GM18861 (cell line): ENCODE data around the gene RELA.
A peak's percentile ranks its signal among the peaks of the same experiment; 100 is the strongest.
"Not testable (repeated sequence)": the region's sequence is repeated elsewhere in the genome, so short reads cannot be mapped to it uniquely, and the experiment has no call there.

Experiments
- ATAC-seq: cut with Tn5 transposase; IDR thresholded peaks from one replicate; pipeline ENCODE4 v1.9.1; 2021; ENCODE audit not compliant: unreplicated experiment

The RELA gene

GRCh38 chr11:65662799-65663638 lies at the start of gene RELA:
RELA (minus strand) TSS chr11:65662916; CDS start chr11:65662832, 84 bp downstream.
- ATAC-seq = peak; percentile 84

DNA sequence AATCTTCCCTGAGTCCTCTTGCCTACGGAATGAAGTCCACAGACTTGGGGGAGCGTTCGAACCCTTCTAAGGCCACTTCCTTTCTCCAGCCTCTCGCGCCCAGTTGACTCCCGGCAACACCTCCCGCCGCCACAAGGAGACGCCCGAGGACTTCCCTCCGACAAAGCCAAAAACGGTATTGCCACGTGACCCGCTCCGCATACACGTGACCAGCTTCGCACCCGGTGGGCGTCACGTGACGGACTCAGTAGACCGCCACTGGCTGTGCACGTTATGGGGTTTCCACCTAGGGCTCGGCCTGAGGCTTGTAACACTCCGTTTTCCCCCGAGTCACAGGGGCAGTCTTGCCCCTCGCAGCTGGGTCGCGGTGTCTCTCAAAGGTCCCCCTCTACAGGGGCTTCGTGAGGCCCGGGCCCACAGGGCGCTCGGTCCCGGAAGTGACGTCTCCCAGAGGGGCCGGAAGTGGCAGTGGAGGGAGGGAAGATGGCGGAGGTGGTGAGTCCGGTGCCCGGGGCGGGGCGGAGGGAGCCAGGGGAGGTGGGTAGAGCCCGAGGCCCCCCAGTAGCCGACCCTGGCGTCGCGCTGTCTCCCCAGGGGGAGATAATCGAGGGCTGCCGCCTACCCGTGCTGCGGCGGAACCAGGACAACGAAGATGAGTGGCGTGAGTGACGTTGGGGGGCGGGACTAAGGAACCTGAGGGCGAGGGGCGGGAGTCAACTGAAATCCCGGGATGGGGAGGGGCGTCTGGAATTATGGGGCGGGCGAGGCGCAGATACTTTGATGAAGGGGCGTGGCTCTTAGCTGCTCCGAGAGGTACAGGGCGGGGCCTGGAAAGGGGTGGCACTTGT lies 49.3 kb upstream of the RELA start, which contains the start of gene KAT5:
Gene KAT5, plus strand, starts transcription at position 468 of the 848 bp plus-strand sequence. Its CDS starts 16 bp downstream, at position 484.
- peak; percentile 64 for ATAC-seq

DNA sequence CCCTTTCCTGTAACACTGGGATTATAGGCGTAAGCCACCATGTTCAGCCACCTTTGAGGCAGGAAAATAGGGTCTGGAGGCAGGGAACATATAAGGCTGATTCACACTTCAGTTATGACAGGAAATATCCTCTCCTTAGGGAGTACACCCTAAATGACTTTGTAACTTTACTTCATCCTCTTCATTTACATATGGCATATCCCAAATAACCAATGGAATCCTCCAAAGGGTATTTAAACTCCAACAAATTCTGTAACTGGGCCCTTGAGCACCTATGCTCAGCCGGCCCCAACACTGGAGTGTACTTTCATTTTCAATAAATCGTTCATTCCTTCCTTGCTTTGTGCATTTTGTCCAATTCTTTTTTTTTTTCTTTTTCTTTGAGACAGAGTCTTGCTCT lies 47.7 kb upstream of the RELA start:
- no peak for ATAC-seq

- no peak for ATAC-seq
Measured at GRCh38 chr11:65709661-65710060, 46.9 kb upstream of the RELA start.

- ATAC-seq = no peak
Measured at GRCh38 chr11:65708451-65708850, 45.7 kb upstream of the RELA start.

- not testable (repeated sequence) for ATAC-seq
Measured at GRCh38 chr11:65707002-65707401, 44.3 kb upstream of the RELA start.

- not testable (repeated sequence) for ATAC-seq
Measured at GRCh38 chr11:65706303-65706763, 43.6 kb upstream of the RELA start.

GRCh38 chr11:65703846-65704245 lies 41.1 kb upstream of the RELA start:
- ATAC-seq = no peak

DNA sequence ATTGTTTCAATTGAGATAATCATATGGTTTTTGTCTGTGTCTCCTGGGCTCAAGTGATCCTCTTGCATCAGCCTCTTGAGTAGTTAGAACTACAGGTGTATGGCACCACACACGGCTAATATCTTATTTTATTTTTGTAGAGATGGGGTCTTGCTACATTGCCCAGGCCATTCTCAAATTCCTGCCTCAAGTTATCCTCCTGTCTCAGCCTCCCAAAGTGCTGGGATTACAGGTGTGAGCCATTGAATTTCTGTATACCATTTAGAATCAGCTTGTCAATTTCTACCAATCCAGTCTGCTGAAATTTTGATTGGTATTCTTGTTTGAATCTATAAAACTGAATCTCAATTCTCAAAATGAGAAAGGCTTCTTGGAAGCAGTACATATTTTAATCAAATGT lies 39.0 kb upstream of the RELA start:
- ATAC-seq = no peak

DNA sequence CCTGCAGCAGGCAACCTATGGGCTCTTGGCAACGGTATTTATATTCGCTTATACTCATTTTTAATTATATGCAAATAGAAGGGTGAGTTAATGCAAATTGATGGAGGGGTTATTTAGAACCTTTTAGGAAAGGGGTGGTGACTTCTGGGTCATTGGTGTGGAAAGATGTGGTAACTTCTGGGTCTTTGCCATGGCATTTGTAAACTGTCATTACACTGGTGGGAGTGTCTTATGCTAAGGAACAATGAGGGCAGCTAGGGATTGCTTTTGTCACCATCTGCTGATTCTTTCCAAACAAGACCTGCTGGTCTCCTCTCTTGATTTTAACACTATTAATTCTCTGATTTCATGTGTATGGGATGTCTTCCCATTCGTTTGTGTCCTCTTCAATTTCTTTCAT lies 37.7 kb upstream of the RELA start:
- ATAC-seq = no peak

GRCh38 chr11:65699306-65699705 lies 36.6 kb upstream of the RELA start:
- no peak for ATAC-seq

DNA sequence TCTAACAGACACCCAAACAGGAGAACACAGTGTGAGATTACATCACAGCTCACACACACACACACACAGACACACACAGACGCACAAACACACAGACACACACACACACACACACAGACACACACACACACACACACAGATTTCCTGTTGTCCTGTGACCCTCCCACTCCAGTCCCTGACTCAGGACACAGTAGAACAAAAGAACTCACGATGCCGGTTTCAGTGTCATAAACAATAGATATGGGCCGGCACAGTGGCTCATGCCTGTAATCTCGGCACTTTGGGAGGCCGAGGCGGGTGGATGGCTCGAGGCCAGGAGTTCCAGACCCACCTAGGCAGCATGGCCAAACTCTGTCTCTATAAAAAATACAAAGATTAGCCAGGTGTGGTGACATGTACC lies 35.5 kb upstream of the RELA start:
- ATAC-seq = no peak

GRCh38 chr11:65696802-65697552 lies 34.3 kb upstream of the RELA start:
- no peak for ATAC-seq

- ATAC-seq = no peak
Measured at GRCh38 chr11:65695459-65696241, 32.9 kb upstream of the RELA start.

GRCh38 chr11:65692367-65692766 lies 29.7 kb upstream of the RELA start:
- ATAC-seq = no peak

DNA sequence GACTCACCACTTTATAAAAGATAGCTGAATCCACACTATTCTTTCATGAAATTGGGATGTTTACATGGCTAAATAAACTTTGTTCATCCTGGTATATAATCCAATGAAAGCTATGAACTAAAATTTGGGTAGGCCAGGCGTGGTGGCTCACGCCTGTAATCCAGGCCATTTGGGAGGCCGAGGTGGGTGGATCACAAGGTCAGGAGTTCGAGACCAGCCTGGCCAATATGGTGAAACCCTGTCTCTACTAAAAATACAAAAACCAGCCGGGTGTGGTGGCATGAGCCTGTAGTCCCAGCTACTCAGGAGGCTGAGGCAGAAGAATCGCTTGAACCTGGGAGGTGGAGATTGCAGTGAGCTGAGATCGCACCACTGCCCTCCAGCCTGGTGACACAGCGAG lies 29.1 kb upstream of the RELA start:
- ATAC-seq = not testable (repeated sequence)

- no peak for ATAC-seq
Measured at GRCh38 chr11:65685981-65686380, 23.3 kb upstream of the RELA start.

- ATAC-seq = not testable (repeated sequence)
Measured at GRCh38 chr11:65683480-65683879, 20.8 kb upstream of the RELA start.

DNA sequence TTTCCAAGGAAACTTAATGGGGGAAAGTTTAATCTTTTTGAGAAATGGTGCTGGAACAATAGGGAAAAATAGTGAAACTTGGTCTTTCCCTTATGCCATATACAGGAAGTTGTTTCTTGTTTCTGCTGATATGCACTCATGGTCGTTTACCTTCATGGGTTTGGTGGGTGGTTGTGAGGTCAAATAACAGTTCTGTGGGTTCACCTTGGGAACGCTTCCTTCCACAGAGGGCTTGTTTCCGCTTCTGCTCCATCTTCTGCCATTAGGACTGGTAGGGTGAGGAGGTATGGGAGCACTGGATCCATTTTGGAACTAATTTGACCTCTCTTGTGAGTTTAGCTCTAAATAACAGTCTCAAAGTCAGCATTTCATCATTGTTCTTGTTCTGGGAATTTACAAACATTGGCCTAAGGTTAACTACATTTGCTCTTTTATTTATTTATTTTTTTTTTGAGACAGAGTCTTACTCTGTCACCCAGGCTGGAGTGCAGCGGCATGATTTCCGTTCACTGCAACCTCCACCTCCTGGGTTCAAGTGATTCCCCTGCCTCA lies 17.6 kb upstream of the RELA start:
- no peak for ATAC-seq

- ATAC-seq = no peak
Measured at GRCh38 chr11:65672982-65673381, 10.3 kb upstream of the RELA start.
